ENCODE results near the gene HIVEP2. TPM values are rescaled to one million over a fixed set of nuclear protein-coding genes. Genes with fewer than 3 reads are reported as not detected.

The HIVEP2 gene
- total RNA-seq, 1 donor from 2014 or later = 18.7 TPM

GRCh38 chr6:142731611-142732010 is 213.4 kb downstream of the HIVEP2 start:
- DNase-seq = no peak

- DNase-seq = no peak
Observed at GRCh38 chr6:142729618-142730017, 215.4 kb downstream of the HIVEP2 start.

GRCh38 chr6:142728910-142729481 is 216.0 kb downstream of the HIVEP2 start:
- DNase-seq = peak; percentile 84

- no peak for DNase-seq
Observed at GRCh38 chr6:142728364-142728763, 216.6 kb downstream of the HIVEP2 start.

GRCh38 chr6:142726616-142727015 is 218.4 kb downstream of the HIVEP2 start:
- no peak for DNase-seq

GRCh38 chr6:142725024-142725770 is 219.8 kb downstream of the HIVEP2 start:
- DNase-seq = no peak

- DNase-seq = no peak
Observed at GRCh38 chr6:142722841-142723240, 222.1 kb downstream of the HIVEP2 start.

GRCh38 chr6:142722012-142722411 is 223.0 kb downstream of the HIVEP2 start:
- no peak for DNase-seq

- no peak for DNase-seq
Observed at GRCh38 chr6:142721215-142721920, 223.6 kb downstream of the HIVEP2 start.

GRCh38 chr6:142718667-142719191 is 226.2 kb downstream of the HIVEP2 start:
- no peak for DNase-seq

GRCh38 chr6:142716097-142716496 is 228.9 kb downstream of the HIVEP2 start:
- no peak for DNase-seq

- DNase-seq = no peak
Observed at GRCh38 chr6:142714951-142715785, 229.8 kb downstream of the HIVEP2 start.

GRCh38 chr6:142713959-142714358 is 231.0 kb downstream of the HIVEP2 start:
- DNase-seq = no peak

- peak; percentile 6 for DNase-seq
Observed at GRCh38 chr6:142712231-142712630, 232.7 kb downstream of the HIVEP2 start.

GRCh38 chr6:142708651-142709050 is 236.3 kb downstream of the HIVEP2 start:
- no peak for DNase-seq

GRCh38 chr6:142707255-142707654 is 237.7 kb downstream of the HIVEP2 start:
- DNase-seq = no peak

GRCh38 chr6:142706210-142706609 is 238.8 kb downstream of the HIVEP2 start:
- no peak for DNase-seq

- no peak for DNase-seq
Observed at GRCh38 chr6:142705054-142705453, 239.9 kb downstream of the HIVEP2 start.

- DNase-seq = peak; percentile 22
Observed at GRCh38 chr6:142702501-142703460, 242.2 kb downstream of the HIVEP2 start.

All from skin of body (tissue), 2 donors.